Hypothalamus (tissue), 51 donors: ENCODE measurements around the gene SLC12A7.
"Not testable (repeated sequence)": the region's sequence is repeated elsewhere in the genome, so short reads cannot be mapped to it uniquely, and the experiment has no call there.

Experiments
- DNase-seq, 51 donors: peaks; one replicate each; lab custom pipeline; 2025; lab: John Stamatoyannopoulos, UW

SLC12A7 gene

DNA sequence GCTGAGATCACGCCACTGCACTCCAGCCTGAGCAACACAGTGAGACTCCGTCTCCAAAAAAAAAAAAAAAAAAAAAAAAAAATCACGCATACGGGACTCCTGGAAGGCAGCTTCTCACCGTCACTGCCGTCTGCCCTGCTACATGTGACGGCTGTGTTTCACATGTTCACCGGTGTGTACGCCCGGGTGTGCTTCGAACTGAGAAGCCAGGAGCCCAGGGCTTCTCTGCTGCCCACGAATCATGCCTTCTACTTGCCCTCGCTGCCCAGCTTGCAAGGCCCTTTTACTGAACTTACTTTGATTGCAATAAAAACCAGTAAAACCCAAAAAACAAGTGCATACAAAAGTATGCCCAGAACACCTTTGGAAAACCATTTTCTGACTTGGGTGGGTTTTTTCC is 109.0 kb downstream of the SLC12A7 start:
- DNase-seq = no peak

DNA sequence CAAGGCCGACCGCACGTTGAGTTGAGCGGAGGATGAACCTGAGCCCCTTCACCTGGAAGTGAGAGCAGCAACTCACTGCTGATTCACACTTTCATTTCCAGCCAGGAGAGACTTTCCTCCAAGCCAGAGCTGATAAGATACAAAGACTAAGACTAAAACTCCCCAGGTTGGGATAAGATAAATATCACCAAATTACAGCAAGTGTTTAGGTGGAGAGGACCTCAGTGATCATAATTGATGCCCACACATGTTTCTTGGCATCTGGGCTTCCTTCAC is 109.7 kb downstream of the SLC12A7 start:
- DNase-seq = no peak

DNA sequence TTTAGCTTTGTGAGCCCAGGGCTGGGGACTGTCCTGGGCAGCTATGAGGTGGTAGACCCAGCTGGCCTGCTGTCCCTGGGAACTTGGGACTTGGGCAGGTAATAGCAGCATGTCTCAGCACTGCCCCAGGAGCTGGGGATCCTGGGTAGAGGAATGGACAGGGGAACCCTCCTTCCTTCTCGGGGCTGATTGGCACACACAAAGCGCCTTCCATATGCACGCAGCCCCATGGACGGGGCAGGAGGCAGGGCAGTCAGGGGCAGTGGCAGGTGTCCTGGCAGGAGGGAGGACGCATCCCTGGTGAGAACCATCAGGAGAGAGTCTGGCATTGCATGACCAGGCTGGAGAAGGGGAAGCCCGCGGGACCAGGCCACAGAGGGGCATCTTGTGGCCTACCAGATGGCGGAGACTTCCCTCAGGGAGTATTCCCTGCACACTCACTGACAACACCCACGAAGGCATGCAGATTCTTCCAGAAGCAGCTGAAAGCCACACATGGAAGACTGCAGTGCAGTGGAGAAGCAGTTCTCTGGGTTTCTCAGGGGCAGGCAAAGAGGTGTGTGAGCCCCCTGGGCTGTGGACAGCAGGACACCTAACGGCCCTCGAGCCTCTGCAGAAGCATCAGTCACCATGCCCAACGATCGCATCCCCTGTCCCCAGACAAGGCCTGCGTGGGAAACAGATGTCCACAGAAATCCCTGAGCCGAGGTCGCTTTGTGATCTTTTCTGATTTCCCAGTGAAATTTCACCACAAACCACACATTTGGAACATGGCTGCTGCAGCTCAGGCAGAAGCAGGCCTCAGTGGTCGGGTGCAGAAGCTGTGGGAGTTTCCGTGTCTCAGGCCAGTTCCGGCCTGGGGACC is 110.2 kb downstream of the SLC12A7 start:
- no peak for DNase-seq

DNA sequence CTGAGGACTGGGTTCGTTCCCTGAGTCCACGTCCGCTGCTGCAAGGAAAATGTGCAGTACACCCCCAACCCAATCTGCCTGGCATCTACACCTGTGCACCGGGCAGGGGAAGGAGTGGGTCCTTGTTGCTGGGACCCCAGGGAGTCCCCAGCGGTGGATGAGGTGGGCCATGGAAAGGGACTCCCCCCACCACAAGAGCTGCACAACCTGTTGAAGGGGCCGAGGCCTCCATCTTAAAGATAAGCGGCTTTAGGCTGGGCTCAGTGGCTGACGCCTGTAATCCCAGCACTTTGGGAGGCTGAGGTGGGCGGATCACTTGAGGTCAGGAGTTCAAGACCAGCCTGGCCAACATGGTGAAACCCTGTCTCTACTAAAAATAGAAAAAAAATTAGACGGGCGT is 111.0 kb downstream of the SLC12A7 start:
- DNase-seq = not testable (repeated sequence)
